Measurements from ENCODE around the gene SLC12A1.
"Not testable (repeated sequence)": the region's sequence is repeated elsewhere in the genome, so short reads cannot be mapped to it uniquely, and the experiment has no call there.

SLC12A1 gene

GRCh38 chr15:48324949-48325348 is 118.8 kb downstream of the SLC12A1 start:
- TF ChIP-seq, protein P1, sequence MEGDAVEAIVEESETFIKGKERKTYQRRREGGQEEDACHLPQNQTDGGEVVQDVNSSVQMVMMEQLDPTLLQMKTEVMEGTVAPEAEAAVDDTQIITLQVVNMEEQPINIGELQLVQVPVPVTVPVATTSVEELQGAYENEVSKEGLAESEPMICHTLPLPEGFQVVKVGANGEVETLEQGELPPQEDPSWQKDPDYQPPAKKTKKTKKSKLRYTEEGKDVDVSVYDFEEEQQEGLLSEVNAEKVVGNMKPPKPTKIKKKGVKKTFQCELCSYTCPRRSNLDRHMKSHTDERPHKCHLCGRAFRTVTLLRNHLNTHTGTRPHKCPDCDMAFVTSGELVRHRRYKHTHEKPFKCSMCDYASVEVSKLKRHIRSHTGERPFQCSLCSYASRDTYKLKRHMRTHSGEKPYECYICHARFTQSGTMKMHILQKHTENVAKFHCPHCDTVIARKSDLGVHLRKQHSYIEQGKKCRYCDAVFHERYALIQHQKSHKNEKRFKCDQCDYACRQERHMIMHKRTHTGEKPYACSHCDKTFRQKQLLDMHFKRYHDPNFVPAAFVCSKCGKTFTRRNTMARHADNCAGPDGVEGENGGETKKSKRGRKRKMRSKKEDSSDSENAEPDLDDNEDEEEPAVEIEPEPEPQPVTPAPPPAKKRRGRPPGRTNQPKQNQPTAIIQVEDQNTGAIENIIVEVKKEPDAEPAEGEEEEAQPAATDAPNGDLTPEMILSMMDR (IDR thresholded peaks at IDR 0.05; ENCODE audit: low read depth, low read length): no peak
- no peak for DNase-seq (ENCODE audit: low read depth, low spot score)
- no peak overlapping the region for H3K4me3 ChIP-seq (ENCODE audit: low read depth, low read length)
- in situ Hi-C loops (cut with HindIII; ENCODE audit: low sequenced_read_pairs): no loop called here

DNA sequence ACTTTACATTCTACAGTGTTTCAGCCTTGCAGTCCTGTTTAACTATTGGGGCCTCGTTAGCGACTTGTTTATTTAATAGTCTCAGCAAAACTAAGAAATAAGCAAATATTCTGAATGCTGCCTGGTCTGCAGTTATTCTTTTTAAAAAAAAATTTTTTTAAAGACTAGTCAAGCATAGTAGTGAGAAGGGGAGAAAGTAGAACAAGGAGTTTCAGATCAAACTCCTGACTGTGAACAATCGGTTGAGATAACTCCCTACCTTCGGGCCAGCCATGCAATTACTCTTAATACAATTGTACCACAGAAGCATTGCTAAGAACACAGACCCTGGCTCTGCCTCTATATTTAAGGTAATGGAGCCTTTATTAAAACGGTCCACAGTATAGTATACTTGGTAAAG is 119.3 kb downstream of the SLC12A1 start:
- in situ Hi-C loops (cut with HindIII; ENCODE audit: low sequenced_read_pairs): no loop called here
- H3K4me3 ChIP-seq (ENCODE audit: low read depth, low read length): no peak overlapping the region
- TF ChIP-seq, protein P1 (IDR thresholded peaks at IDR 0.05; ENCODE audit: low read depth, low read length): no peak
- no peak for DNase-seq (ENCODE audit: low read depth, low spot score)

GRCh38 chr15:48326180-48326579 is 120.1 kb downstream of the SLC12A1 start:
- DNase-seq (ENCODE audit: low read depth, low spot score); H3K4me3 ChIP-seq (ENCODE audit: low read depth, low read length); in situ Hi-C loops (cut with HindIII; ENCODE audit: low sequenced_read_pairs): not testable (repeated sequence)

DNA sequence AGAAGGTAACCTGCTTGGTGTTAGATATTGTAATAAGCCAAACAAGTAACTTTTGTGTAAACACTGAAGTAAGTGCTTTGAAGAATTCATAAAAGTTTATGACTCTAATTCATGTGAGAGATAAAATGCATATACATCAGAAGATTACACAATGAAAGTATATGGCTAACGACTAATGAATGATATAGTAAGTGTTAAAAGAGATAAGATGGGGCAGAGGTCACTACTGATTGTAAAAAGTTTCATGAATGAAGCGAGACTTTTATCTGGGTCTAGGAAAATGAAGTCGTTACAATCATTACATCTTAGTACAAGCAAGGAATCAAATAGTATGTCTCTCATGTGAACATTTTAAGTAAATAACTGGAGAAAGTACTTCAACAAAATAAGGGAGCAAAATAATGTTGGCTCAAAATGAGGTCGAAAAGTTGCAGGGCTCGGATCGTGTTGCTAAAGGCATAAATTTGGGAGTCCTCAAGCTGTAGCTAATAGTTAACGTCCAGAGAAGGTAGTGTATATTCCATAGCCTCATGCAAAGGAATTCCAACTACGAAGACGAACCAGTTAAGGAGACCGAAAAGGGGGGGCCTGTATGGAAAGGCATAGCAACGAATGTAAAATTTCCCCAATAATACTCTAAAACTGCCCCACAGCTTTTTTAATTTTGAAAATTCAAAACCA is 124.1 kb downstream of the SLC12A1 start:
- in situ Hi-C loops (cut with HindIII; ENCODE audit: low sequenced_read_pairs): no loop called here
- peak overlapping the region; percentile 74 for H3K4me3 ChIP-seq (ENCODE audit: low read depth, low read length)
- TF ChIP-seq, protein P1 (IDR thresholded peaks at IDR 0.05; ENCODE audit: low read depth, low read length): no peak
- DNase-seq (ENCODE audit: low read depth, low spot score): peak; percentile 13

DNA sequence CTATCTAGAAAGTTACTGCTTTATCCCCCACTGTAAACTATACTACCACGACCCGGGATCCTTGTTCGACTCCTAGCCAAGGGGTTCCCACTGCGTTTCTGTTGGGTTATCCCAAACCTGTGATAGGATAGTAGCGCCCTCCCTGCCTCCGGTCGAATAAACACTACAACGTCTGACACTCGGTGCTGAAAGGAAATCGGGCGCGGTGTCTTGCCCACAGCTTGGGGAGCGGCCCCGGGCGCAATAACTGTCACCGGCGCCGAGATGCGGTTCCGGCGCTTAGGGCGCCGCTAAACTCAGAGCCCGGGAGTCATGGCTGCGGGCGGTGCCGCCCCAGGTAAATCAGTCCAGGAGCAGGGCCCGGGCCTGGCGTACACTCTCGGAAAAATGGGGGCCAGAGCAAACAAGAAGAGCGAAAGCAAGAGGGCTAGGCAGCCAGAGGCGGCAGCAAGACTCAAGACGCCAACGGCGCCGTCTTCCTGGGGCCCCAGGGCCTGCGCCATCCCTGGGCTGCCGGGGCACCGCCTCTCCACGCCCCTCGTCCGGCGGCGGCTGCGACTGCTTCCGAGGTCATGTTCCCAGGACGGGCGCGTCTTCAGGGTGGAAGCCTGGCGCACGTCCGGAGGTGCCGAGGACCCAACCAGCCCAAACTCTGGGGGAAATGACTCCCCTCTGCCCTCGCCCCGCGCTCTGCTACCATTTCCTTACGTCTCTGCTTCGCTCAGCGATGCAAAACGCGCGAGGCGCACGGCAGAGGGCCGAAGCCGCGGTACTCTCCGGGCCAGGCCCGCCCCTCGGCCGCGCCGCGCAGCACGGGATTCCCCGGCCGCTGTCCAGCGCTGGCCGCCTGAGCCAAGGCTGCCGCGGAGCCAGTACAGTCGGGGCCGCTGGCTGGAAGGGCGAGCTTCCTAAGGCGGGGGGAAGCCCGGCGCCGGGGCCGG is 125.0 kb downstream of the SLC12A1 start, which contains the start of gene DUT:
TSS of gene DUT (plus strand) at position 575 of the 941 bp plus-strand sequence. CDS start at position 662, 87 bp downstream.
- TF ChIP-seq, protein P1 (IDR thresholded peaks at IDR 0.05; ENCODE audit: low read depth, low read length): no peak
- in situ Hi-C loops (cut with HindIII; ENCODE audit: low sequenced_read_pairs): no loop called here
- H3K4me3 ChIP-seq (ENCODE audit: low read depth, low read length): peak within 1 kb of the TSS; percentile 74
- DNase-seq (ENCODE audit: low read depth, low spot score): peak; percentile 88

GRCh38 chr15:48331796-48332641 is 125.9 kb downstream of the SLC12A1 start:
- peak overlapping the region; percentile 74 for H3K4me3 ChIP-seq (ENCODE audit: low read depth, low read length)
- no peak for DNase-seq (ENCODE audit: low read depth, low spot score)
- TF ChIP-seq, protein P1 (IDR thresholded peaks at IDR 0.05; ENCODE audit: low read depth, low read length): no peak
- in situ Hi-C loops (cut with HindIII; ENCODE audit: low sequenced_read_pairs): no loop called here
